Vagina (tissue), 2 donors: ENCODE results near the gene DPYD. TPM values are rescaled to one million over a fixed set of nuclear protein-coding genes. Genes with fewer than 3 reads are reported as not detected.

Source experiments
- DNase-seq, 2 donors: peaks; one replicate each; pipeline ENCODE4 v3.0.0-alpha.2; 2017; ENCODE audit errors: extremely low spot score in 2 of 2
- H3K27ac ChIP-seq: fragments of 200-600 bp; sonication (generic); one replicate; pipeline ENCODE4 v1.5.1; 2019
- H3K27me3 ChIP-seq: fragments of 200-600 bp; sonication (generic); one replicate; pipeline ENCODE4 v1.5.1; 2019
- H3K36me3 ChIP-seq, 2 donors: fragments of 200-600 bp; sonication (generic); one replicate each; pipeline ENCODE4 v1.5.1; 2017 to 2019
- H3K4me1 ChIP-seq: fragments of 200-600 bp; sonication (generic); one replicate; pipeline ENCODE4 v1.5.1; 2019
- H3K4me3 ChIP-seq, 2 donors: fragments of 200-600 bp; sonication (generic); 1 replicate in 1 of 2; 2 replicates in 1 of 2; pipeline ENCODE4 v1.5.1; 2016 to 2019
- H3K9me3 ChIP-seq: fragments of 200-600 bp; sonication (generic); one replicate; pipeline ENCODE4 v1.5.1; 2019
- POLR2A ChIP-seq, 2 donors: fragments of 450-650 bp; IDR thresholded peaks; one replicate each; pipeline ENCODE4 v1.6.1; 2017; ENCODE audit warnings: antibody characterized with exemption in 2 of 2, mild to moderate bottlenecking in 2 of 2, moderate library complexity in 2 of 2
- POLR2AphosphoS5 ChIP-seq, 2 donors: sonication (generic); formaldehyde crosslinking; IDR thresholded peaks; one replicate each; pipeline ENCODE4 v1.9.0; 2017; ENCODE audit warnings: antibody characterized with exemption in 2 of 2, mild to moderate bottlenecking in 2 of 2, low read depth in 1 of 2; ENCODE audit not compliant: insufficient read depth in 1 of 2
- intact Hi-C: fragments of 100-400 bp; cut with DNase I; formaldehyde crosslinking; loops from one replicate; pipeline ENCODE4 v1.15.1; 2023
- total RNA-seq: library from RNA; depleted of rRNA; stranded (reverse); fragments of >200 nt; gene quantifications from one replicate; pipeline ENCODE4 v1.2.3, GENCODE V29; 2016
- TF ChIP-seq, protein P1 (sequence below), 3 experiments: fragments of 450-650 bp in 2 of 3; fragments of 200-600 bp in 1 of 3; sonication (generic) in 1 of 3; IDR thresholded peaks; one replicate each; pipeline ENCODE4 v1.5.1; 2017 to 2019; ENCODE audit warnings: antibody characterized with exemption in 3 of 3, mild to moderate bottlenecking in 2 of 3, moderate library complexity in 2 of 3

The DPYD gene
- total RNA-seq, 1 donor from 2014 or later, result 45.7 TPM

GRCh38 chr1:97869441-97869840, 51.4 kb downstream of the DPYD start:
- intact Hi-C loops, result no loop called here
- Histone ChIP-seq H3K4me1 (no peaks in the 10 kb centered on the region), H3K9me3 (no peaks in the 10 kb centered on the region), H3K4me3 (no peak overlapping the region), H3K27me3 (no peaks in the 10 kb centered on the region), H3K36me3 (no peaks in the 10 kb centered on the region), H3K27ac (no peak overlapping the region)
- no peak for TF ChIP-seq POLR2A (IDR thresholded peaks at IDR 0.05)
- TF ChIP-seq, protein P1, sequence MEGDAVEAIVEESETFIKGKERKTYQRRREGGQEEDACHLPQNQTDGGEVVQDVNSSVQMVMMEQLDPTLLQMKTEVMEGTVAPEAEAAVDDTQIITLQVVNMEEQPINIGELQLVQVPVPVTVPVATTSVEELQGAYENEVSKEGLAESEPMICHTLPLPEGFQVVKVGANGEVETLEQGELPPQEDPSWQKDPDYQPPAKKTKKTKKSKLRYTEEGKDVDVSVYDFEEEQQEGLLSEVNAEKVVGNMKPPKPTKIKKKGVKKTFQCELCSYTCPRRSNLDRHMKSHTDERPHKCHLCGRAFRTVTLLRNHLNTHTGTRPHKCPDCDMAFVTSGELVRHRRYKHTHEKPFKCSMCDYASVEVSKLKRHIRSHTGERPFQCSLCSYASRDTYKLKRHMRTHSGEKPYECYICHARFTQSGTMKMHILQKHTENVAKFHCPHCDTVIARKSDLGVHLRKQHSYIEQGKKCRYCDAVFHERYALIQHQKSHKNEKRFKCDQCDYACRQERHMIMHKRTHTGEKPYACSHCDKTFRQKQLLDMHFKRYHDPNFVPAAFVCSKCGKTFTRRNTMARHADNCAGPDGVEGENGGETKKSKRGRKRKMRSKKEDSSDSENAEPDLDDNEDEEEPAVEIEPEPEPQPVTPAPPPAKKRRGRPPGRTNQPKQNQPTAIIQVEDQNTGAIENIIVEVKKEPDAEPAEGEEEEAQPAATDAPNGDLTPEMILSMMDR (IDR thresholded peaks at IDR 0.05), result no peak
- DNase-seq, result no peak

- Histone ChIP-seq H3K27me3 (no peaks in the 10 kb centered on the region), H3K4me3 (no peak overlapping the region), H3K36me3 (no peaks in the 10 kb centered on the region), H3K9me3 (no peaks in the 10 kb centered on the region), H3K4me1 (no peaks in the 10 kb centered on the region), H3K27ac (no peak overlapping the region)
- intact Hi-C loops, result no loop called here
- TF ChIP-seq POLR2AphosphoS5 (IDR thresholded peaks at IDR 0.05; ENCODE audit: insufficient read depth in 1 of 2, low read depth in 1 of 2), result no peak
- TF ChIP-seq, protein P1 (IDR thresholded peaks at IDR 0.05), result no peak
- TF ChIP-seq POLR2A (IDR thresholded peaks at IDR 0.05), result no peak
- no peak for DNase-seq
These were observed 53.7 kb downstream of the DPYD start for GRCh38 chr1:97867127-97867526.

- H3K27ac ChIP-seq, result no peak overlapping the region
- no peak for DNase-seq
- no peak overlapping the region for H3K4me3 ChIP-seq
- no peaks in the 10 kb centered on the region for H3K9me3 ChIP-seq
- H3K36me3 ChIP-seq, result no peaks in the 10 kb centered on the region
- TF ChIP-seq POLR2AphosphoS5 (IDR thresholded peaks at IDR 0.05; ENCODE audit: insufficient read depth in 1 of 2, low read depth in 1 of 2) (no peak), POLR2A (IDR thresholded peaks at IDR 0.05) (no peak)
- TF ChIP-seq, protein P1 (IDR thresholded peaks at IDR 0.05), result no peak
- H3K27me3 ChIP-seq, result no peaks in the 10 kb centered on the region
- intact Hi-C loops, result no loop called here
- no peaks in the 10 kb centered on the region for H3K4me1 ChIP-seq
These were observed 56.2 kb downstream of the DPYD start for GRCh38 chr1:97864615-97865014.

DNA sequence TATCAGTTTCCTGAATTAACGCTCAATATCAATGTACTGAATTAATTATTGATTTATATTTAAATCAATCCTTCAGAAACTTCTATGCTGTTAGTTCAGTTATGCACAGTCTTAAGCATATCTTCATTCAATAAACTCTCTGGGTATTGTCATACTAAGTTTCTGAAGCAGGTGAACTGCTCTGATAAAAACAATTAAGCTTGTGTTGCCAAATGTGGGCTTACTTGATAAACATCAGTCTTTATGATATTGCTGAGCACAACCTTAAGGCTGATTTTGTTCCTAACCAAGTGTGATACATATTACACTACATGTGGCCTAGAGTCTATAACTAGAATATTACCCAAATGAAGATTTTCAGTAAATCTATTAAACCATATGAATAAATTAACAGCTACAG, 67.6 kb downstream of the DPYD start:
- TF ChIP-seq POLR2AphosphoS5 (IDR thresholded peaks at IDR 0.05; ENCODE audit: insufficient read depth in 1 of 2, low read depth in 1 of 2), result no peak
- no peak for TF ChIP-seq POLR2A (IDR thresholded peaks at IDR 0.05)
- TF ChIP-seq, protein P1 (IDR thresholded peaks at IDR 0.05), result no peak
- Histone ChIP-seq H3K9me3 (no peaks in the 10 kb centered on the region), H3K27me3 (no peaks in the 10 kb centered on the region), H3K4me3 (no peak overlapping the region), H3K36me3 (no peaks in the 10 kb centered on the region), H3K4me1 (peaks cover 7% of the 10 kb centered on the region), H3K27ac (no peak overlapping the region)
- no peak for DNase-seq
- intact Hi-C loops, result no loop called here

DNA sequence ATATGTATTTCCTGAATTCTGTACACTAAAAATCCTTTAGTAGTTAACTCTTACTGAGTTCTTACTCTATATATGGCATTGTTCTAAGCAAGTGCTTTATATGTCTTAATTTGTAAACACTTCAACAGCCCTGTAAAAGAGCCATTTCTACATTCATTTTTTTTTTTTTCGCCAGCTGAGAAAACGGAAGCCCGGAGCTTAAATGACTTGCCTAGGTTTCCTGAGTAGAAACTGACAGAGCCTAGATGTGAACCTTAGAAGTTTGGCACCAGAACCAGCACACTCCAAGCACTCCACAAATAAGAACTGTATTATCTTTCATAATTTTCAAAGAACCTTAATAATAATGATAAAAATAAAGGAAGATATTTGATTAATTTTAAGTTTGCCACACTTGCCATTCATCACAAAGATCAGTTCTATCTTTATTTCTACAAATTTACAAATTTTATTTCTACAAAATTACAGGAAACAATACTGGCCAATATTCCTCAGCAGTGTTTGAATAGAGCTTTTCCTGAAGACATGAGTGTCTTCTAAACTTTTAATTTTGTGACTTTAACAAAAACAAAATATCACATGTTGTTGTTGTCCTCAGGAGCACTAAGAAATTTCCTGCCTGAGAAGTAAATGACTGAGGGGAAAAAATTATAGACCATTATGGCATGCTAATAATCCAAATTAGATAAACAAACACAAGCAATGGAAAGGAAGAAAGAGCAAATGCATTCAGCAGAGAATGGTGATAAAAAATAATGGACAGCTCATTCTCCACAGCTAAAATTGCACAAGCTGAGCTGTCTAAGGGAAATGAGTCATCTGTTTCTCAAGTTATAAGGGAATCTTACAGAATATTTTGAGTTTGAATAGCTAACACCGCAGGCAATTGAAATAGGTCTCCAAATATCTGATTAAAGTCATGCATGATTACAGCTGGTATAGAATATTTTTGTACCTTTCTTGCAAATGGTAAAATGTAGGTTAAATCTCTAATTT, 71.2 kb downstream of the DPYD start:
- H3K27me3 ChIP-seq, result no peaks in the 10 kb centered on the region
- no peaks in the 10 kb centered on the region for H3K9me3 ChIP-seq
- peaks cover 7% of the 10 kb centered on the region for H3K4me1 ChIP-seq
- intact Hi-C loops, result no loop called here
- peak in 1 of 2 donors; percentile 53 for TF ChIP-seq POLR2AphosphoS5 (IDR thresholded peaks at IDR 0.05; ENCODE audit: insufficient read depth in 1 of 2, low read depth in 1 of 2)
- TF ChIP-seq, protein P1 (IDR thresholded peaks at IDR 0.05), result no peak
- no peak for TF ChIP-seq POLR2A (IDR thresholded peaks at IDR 0.05)
- no peak for DNase-seq
- H3K36me3 ChIP-seq, result no peaks in the 10 kb centered on the region
- no peak overlapping the region for H3K4me3 ChIP-seq
- H3K27ac ChIP-seq, result no peak overlapping the region
